Caco-2 (cell line): ENCODE measurements around the gene ZNF18. TPM values are rescaled to one million over a fixed set of nuclear protein-coding genes. Genes with fewer than 3 reads are reported as not detected.

Experiments used
- Bru-seq: library from RNA; stranded (reverse); fragments of 400-500 nt; gene quantifications from one replicate; lab custom pipeline; 2021; lab: Mats Ljungman, UMichigan
- BruChase-seq, 2 experiments: library from RNA; stranded (reverse); fragments of 400-500 nt; gene quantifications; one replicate each; lab custom pipeline; 2021; lab: Mats Ljungman, UMichigan
- BruUV-seq: library from RNA; stranded (reverse); fragments of 400-500 nt; replicated peaks from 2 replicates; lab custom pipeline; 2021; lab: Mats Ljungman, UMichigan
- CTCF ChIA-PET: fragments of 300-600 bp; sonication (Branson Sonifier 250); formaldehyde crosslinking; loops from one replicate; lab custom pipeline; 2022; ENCODE audit warnings: antibody characterized with exemption; lab: Charles Lee
- POLR2A ChIA-PET: fragments of 300-600 bp; sonication (Branson Sonifier 250); formaldehyde crosslinking; loops from one replicate; lab custom pipeline; 2022; ENCODE audit warnings: antibody characterized with exemption; lab: Charles Lee
- DNase-seq, 2 experiments: peaks; one replicate each; pipeline versions ENCODE4 v3.0.0 to v3.0.0-alpha.2; 2020 to 2022
- H3K27me3 ChIP-seq: replicated peaks from 2 replicates; pipeline ENCODE4 v1.6.0; 2011; ENCODE audit warnings: low read length; ENCODE audit not compliant: control insufficient read depth, insufficient read depth
- H3K36me3 ChIP-seq: 2 replicates; pipeline ENCODE4 v1.5.1; 2011; ENCODE audit warnings: low read length; ENCODE audit not compliant: control insufficient read depth, insufficient read depth
- H3K4me1 ChIP-seq: fragments of 250-450 bp; sonication (Bioruptor Pico); 2 replicates; pipeline ENCODE4 v1.5.1; 2020; ENCODE audit warnings: mild to moderate bottlenecking
- H3K4me3 ChIP-seq: 2 replicates; pipeline ENCODE4 v1.5.1; 2011; ENCODE audit warnings: low read depth, mild to moderate bottlenecking, control low read depth, low read length
- H3K9me3 ChIP-seq: fragments of 250-450 bp; sonication (Bioruptor Pico); 2 replicates; pipeline ENCODE4 v1.5.1; 2020; ENCODE audit warnings: mild to moderate bottlenecking, moderate library complexity
- H3K27ac Mint-ChIP-seq: one replicate; pipeline ENCODE4 v1.8.0; 2022; ENCODE audit warnings: mixed read lengths; ENCODE audit not compliant: unreplicated experiment
- H3K27me3 Mint-ChIP-seq: one replicate; pipeline ENCODE4 v1.8.0; 2022; ENCODE audit warnings: mixed read lengths; ENCODE audit not compliant: insufficient read depth, unreplicated experiment
- H3K36me3 Mint-ChIP-seq: one replicate; pipeline ENCODE4 v1.8.0; 2022; ENCODE audit warnings: mild to moderate bottlenecking, mixed read lengths; ENCODE audit not compliant: insufficient read depth, unreplicated experiment
- H3K4me1 Mint-ChIP-seq: one replicate; pipeline ENCODE4 v1.8.0; 2022; ENCODE audit warnings: low read depth, mixed read lengths; ENCODE audit not compliant: unreplicated experiment
- H3K4me3 Mint-ChIP-seq: one replicate; pipeline ENCODE4 v1.8.0; 2022; ENCODE audit warnings: mild to moderate bottlenecking, moderate library complexity, mixed read lengths; ENCODE audit not compliant: unreplicated experiment
- H3K9me3 Mint-ChIP-seq: one replicate; pipeline ENCODE4 v1.8.0; 2022; ENCODE audit warnings: mixed read lengths; ENCODE audit not compliant: unreplicated experiment
- intact Hi-C: fragments of 100-400 bp; cut with micrococcal nuclease; formaldehyde crosslinking; loops from one replicate; pipeline ENCODE4 v1.10.0; 2022; ENCODE audit not compliant: unreplicated experiment
- long read RNA-seq: library from polyadenylated mRNA; stranded (forward); transcript quantifications from one replicate; pipeline ENCODE4 v2.0.0, GENCODE V29; 2022
- total RNA-seq: library from RNA; stranded (reverse); gene quantifications from 2 replicates; pipeline ENCODE4 v1.2.3, GENCODE V29; 2022
- TF ChIP-seq, protein P1 (sequence below), 2 experiments: fragments of 200-600 bp in 1 of 2; IDR thresholded peaks; 1 replicate in 1 of 2; 2 replicates in 1 of 2; pipeline versions ENCODE4 v1.5.1 to v1.8.0; 2011 to 2022; ENCODE audit warnings: antibody characterized with exemption in 1 of 2, control low read depth in 1 of 2, inconsistent platforms in 1 of 2, low read depth in 1 of 2, low read length in 1 of 2, mild to moderate bottlenecking in 1 of 2, moderate library complexity in 1 of 2; ENCODE audit not compliant: insufficient read depth in 1 of 2, severe bottlenecking in 1 of 2, unreplicated experiment in 1 of 2

ZNF18 gene, protein sequence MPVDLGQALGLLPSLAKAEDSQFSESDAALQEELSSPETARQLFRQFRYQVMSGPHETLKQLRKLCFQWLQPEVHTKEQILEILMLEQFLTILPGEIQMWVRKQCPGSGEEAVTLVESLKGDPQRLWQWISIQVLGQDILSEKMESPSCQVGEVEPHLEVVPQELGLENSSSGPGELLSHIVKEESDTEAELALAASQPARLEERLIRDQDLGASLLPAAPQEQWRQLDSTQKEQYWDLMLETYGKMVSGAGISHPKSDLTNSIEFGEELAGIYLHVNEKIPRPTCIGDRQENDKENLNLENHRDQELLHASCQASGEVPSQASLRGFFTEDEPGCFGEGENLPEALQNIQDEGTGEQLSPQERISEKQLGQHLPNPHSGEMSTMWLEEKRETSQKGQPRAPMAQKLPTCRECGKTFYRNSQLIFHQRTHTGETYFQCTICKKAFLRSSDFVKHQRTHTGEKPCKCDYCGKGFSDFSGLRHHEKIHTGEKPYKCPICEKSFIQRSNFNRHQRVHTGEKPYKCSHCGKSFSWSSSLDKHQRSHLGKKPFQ
- total RNA-seq, result 4.3 and 4.4 TPM in 2 replicates
- percentile 55 among the genes with signal in this experiment for Bru-seq, nascent RNA
- BruChase-seq, experiment 1, labeled RNA remaining after a 2-hour chase, result percentile 57 among the genes with signal in this experiment
- percentile 53 among the genes with signal in this experiment for BruChase-seq, experiment 2, labeled RNA remaining after a 6-hour chase
- long read RNA-seq, partial matches to known transcripts, result 0 of 7 reads
- long read RNA-seq, other reads (novel, unspliced or antisense), result 5 of 7 reads

DNA sequence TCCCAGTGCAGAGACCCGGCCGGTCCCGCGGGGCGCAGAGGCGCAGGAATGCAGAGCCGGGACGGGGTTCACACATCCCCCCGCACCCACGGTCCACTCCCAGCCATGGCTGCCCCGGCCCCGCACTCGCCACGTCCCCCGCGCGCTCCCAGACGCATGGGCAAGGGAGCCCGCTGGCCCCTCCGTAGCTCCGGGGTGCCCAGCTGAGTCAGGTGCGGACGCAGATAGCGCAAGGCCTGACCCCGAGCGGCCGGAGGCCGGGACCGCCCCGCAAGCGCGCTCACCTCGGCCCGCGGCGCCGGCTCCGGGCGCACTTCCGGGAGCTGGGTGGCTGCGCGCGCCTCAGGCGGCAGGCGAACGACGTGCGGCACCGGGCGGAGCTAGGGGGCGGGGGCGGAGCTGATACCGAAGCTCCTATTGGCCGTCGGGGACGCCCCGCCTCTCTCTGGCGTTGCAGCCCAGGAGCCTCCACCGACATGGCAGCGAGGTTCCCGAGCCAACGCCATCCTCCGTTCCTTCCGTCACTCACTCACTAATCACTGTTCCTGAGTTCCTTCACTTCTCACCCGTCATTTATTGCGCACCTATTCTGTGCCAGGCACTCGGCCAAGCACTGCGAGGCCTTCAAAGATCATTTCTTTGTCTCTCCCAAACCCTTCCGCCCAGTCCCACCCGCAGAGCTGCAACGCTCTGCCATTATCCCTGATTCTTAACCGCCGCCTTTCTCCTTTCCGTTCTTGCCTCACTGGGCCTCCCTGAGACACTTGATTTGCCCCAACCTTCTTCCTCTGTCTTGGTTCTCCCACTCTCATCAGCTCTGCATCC lies at the start of gene ZNF18:
ZNF18 (minus strand) TSS at position 329 of the 825 bp plus-strand sequence. CDS start 4,646 bp downstream, outside the sequence.
- peak within 1 kb of the TSS; percentile 96 for H3K27ac Mint-ChIP-seq
- BruUV-seq, result TSS peak; percentile 78
- no peaks in the 10 kb centered on the region for H3K9me3 Mint-ChIP-seq
- ChIA-PET POLR2A (interaction anchor here (0.6 to 1.5 kb wide), 8 partner anchors 11 to 1021 kb away, joined by 3 to 35 read pairs (median 4); partner anchors contain the start of genes ELAC2 and MAP2K4), CTCF (interaction anchor here (1.5 kb wide), 1 partner anchor 11 kb away, joined by 6 read pairs; no protein-coding TSS in a partner anchor)
- Histone ChIP-seq H3K4me3 (peak within 1 kb of the TSS; percentile 71), H3K36me3 (no peaks in the 10 kb centered on the region), H3K27me3 (no peaks in the 10 kb centered on the region), H3K4me1 (no peaks in the 10 kb centered on the region), H3K9me3 (no peaks in the 10 kb centered on the region)
- no peaks in the 10 kb centered on the region for H3K36me3 Mint-ChIP-seq
- TF ChIP-seq, protein P1, sequence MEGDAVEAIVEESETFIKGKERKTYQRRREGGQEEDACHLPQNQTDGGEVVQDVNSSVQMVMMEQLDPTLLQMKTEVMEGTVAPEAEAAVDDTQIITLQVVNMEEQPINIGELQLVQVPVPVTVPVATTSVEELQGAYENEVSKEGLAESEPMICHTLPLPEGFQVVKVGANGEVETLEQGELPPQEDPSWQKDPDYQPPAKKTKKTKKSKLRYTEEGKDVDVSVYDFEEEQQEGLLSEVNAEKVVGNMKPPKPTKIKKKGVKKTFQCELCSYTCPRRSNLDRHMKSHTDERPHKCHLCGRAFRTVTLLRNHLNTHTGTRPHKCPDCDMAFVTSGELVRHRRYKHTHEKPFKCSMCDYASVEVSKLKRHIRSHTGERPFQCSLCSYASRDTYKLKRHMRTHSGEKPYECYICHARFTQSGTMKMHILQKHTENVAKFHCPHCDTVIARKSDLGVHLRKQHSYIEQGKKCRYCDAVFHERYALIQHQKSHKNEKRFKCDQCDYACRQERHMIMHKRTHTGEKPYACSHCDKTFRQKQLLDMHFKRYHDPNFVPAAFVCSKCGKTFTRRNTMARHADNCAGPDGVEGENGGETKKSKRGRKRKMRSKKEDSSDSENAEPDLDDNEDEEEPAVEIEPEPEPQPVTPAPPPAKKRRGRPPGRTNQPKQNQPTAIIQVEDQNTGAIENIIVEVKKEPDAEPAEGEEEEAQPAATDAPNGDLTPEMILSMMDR (IDR thresholded peaks at IDR 0.05; ENCODE audit: insufficient read depth in 1 of 2, low read depth in 1 of 2, low read length in 1 of 2, severe bottlenecking in 1 of 2, unreplicated experiment in 1 of 2), result no peak
- peak; percentile 87 to 91 for DNase-seq
- intact Hi-C loops, result loop anchor here (1.0 kb wide), 1 partner anchor 23 kb away; the partner anchor contains the start of gene MAP2K4
- no peaks in the 10 kb centered on the region for H3K27me3 Mint-ChIP-seq
- H3K4me1 Mint-ChIP-seq, result peaks cover 6% of the 10 kb centered on the region
- peak within 1 kb of the TSS; percentile 90 for H3K4me3 Mint-ChIP-seq

DNA sequence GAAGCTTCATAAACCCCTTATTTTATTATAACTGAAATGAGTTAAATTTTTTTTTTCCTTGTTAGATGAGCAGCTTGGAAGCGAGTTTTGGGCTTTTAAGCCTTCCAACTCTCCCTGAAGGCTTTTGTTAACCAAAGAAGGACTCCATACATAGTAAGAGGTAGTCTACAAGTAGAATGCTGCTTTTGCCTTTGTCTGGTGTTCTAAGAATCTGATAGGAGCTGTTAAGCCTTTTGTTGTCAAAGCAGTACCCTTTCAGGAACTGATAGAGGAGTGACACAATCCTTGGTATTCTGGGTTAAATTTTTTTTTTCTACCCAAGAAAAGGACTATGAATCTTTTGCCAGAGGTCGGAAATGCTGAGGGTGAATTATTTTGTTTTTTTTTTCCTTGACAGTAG lies 49.5 kb upstream of the ZNF18 start:
- intact Hi-C loops, result no loop called here
- H3K9me3 ChIP-seq, result no peaks in the 10 kb centered on the region
- Mint-ChIP-seq H3K4me3 (no peak overlapping the region), H3K4me1 (peaks cover 10% of the 10 kb centered on the region), H3K36me3 (no peaks in the 10 kb centered on the region), H3K9me3 (no peaks in the 10 kb centered on the region), H3K27me3 (no peaks in the 10 kb centered on the region), H3K27ac (no peak overlapping the region)
- CTCF ChIA-PET, result no interaction called here
- no peaks in the 10 kb centered on the region for H3K4me1 ChIP-seq
- H3K27me3 ChIP-seq, result no peaks in the 10 kb centered on the region
- no peaks in the 10 kb centered on the region for H3K36me3 ChIP-seq
- BruUV-seq, result no TSS peak
- DNase-seq, result no peak
- H3K4me3 ChIP-seq, result no peak overlapping the region
- POLR2A ChIA-PET, result no interaction called here
- TF ChIP-seq, protein P1 (IDR thresholded peaks at IDR 0.05; ENCODE audit: insufficient read depth in 1 of 2, low read depth in 1 of 2, low read length in 1 of 2, severe bottlenecking in 1 of 2, unreplicated experiment in 1 of 2), result no peak
